ENCODE data around the gene EEF2KMT. TPM values are rescaled to one million over a fixed set of nuclear protein-coding genes. Genes with fewer than 3 reads are reported as not detected.

Gene EEF2KMT
- total RNA-seq, 2 donors from 2014 or later: 8.6 to 15.6 TPM

- H3K27me3 Mint-ChIP-seq (ENCODE audit: insufficient read depth): peaks cover 8% of the 10 kb centered on the region
Observed at GRCh38 chr16:5066511-5066910, 31.1 kb downstream of the EEF2KMT start.

DNA sequence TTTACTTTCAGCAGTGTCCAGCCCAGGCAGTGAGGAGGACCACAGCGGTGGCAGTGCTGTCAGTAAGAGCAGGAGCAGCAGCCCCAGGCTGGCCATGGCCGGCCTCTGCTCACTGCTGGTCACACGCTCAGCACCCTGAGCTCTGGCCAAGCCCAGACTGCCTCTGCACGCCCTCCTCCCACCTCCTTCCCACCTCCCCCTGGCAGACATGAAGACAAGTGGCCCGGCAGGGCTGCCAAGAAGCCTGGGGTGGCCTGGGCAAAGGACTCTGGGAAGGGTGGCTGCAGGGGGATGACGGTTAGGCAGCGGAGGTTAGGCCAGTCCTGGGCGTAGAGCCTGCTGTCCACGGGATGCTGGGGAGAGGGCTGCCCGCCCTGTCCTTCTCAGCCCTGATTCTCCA, 31.8 kb downstream of the EEF2KMT start, which contains the start of gene C16orf89:
C16orf89 (minus strand) TSS at position 144 of the 400 bp plus-strand sequence; CDS start at position 96, 48 bp downstream.
- no peak within 1 kb of the TSS for H3K27ac ChIP-seq (ENCODE audit: low read depth, low read length)
- H3K36me3 ChIP-seq (ENCODE audit: control insufficient read depth, insufficient read depth, low read length): no peaks in the 10 kb centered on the region
- Mint-ChIP-seq H3K9me3 (no peaks in the 10 kb centered on the region), H3K4me1 (peaks cover 2% of the 10 kb centered on the region), H3K27me3 (ENCODE audit: insufficient read depth) (peaks cover 8% of the 10 kb centered on the region), H3K4me3 (no peak within 1 kb of the TSS), H3K27ac (no peak within 1 kb of the TSS), H3K36me3 (ENCODE audit: low read depth) (no peaks in the 10 kb centered on the region)
- TF ChIP-seq, protein P1, sequence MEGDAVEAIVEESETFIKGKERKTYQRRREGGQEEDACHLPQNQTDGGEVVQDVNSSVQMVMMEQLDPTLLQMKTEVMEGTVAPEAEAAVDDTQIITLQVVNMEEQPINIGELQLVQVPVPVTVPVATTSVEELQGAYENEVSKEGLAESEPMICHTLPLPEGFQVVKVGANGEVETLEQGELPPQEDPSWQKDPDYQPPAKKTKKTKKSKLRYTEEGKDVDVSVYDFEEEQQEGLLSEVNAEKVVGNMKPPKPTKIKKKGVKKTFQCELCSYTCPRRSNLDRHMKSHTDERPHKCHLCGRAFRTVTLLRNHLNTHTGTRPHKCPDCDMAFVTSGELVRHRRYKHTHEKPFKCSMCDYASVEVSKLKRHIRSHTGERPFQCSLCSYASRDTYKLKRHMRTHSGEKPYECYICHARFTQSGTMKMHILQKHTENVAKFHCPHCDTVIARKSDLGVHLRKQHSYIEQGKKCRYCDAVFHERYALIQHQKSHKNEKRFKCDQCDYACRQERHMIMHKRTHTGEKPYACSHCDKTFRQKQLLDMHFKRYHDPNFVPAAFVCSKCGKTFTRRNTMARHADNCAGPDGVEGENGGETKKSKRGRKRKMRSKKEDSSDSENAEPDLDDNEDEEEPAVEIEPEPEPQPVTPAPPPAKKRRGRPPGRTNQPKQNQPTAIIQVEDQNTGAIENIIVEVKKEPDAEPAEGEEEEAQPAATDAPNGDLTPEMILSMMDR (conservative IDR thresholded peaks at IDR 0.05): no peak
- H3K4me1 ChIP-seq (ENCODE audit: control insufficient read depth, insufficient read depth, low read length): no peaks in the 10 kb centered on the region
- H3K27me3 ChIP-seq (ENCODE audit: control insufficient read depth, insufficient read depth, low read length, poor library complexity, severe bottlenecking): no peaks in the 10 kb centered on the region
- WGBS, 2 experiments (ENCODE audit: insufficient coverage in 1 of 2, insufficient read length in 1 of 2): 94 to 95% methylated on average over 4 to 10 of the region's 10 CpGs
- no peaks in the 10 kb centered on the region for H3K9me3 ChIP-seq (ENCODE audit: control insufficient read depth, low read length)
- H3K4me3 ChIP-seq (ENCODE audit: low read length): no peak within 1 kb of the TSS
- no peak for DNase-seq
- no peak within 1 kb of the TSS for H3K9ac ChIP-seq (ENCODE audit: extremely low read depth, low read length, poor library complexity, severe bottlenecking)

More at GRCh38 chr16:5066511-5066910, 31.1 kb downstream of the EEF2KMT start:
- no peak overlapping the region for H3K4me3 Mint-ChIP-seq
- no peaks in the 10 kb centered on the region for H3K36me3 Mint-ChIP-seq (ENCODE audit: low read depth)
- Histone ChIP-seq H3K27ac (ENCODE audit: low read depth, low read length) (no peak overlapping the region), H3K4me1 (ENCODE audit: control insufficient read depth, insufficient read depth, low read length) (no peaks in the 10 kb centered on the region), H3K27me3 (ENCODE audit: control insufficient read depth, insufficient read depth, low read length, poor library complexity, severe bottlenecking) (no peaks in the 10 kb centered on the region), H3K9ac (ENCODE audit: extremely low read depth, low read length, poor library complexity, severe bottlenecking) (no peak overlapping the region), H3K4me3 (ENCODE audit: low read length) (no peak overlapping the region), H3K9me3 (ENCODE audit: control insufficient read depth, low read length) (no peaks in the 10 kb centered on the region), H3K36me3 (ENCODE audit: control insufficient read depth, insufficient read depth, low read length) (no peaks in the 10 kb centered on the region)
- no peak for DNase-seq
- H3K9me3 Mint-ChIP-seq: no peaks in the 10 kb centered on the region
- TF ChIP-seq, protein P1 (conservative IDR thresholded peaks at IDR 0.05): no peak
- H3K4me1 Mint-ChIP-seq: peaks cover 2% of the 10 kb centered on the region
- H3K27ac Mint-ChIP-seq: no peak overlapping the region
- WGBS, 2 experiments (ENCODE audit: insufficient coverage in 1 of 2, insufficient read length in 1 of 2): 84 to 93% methylated on average over 5 of the region's 6 CpGs

DNA sequence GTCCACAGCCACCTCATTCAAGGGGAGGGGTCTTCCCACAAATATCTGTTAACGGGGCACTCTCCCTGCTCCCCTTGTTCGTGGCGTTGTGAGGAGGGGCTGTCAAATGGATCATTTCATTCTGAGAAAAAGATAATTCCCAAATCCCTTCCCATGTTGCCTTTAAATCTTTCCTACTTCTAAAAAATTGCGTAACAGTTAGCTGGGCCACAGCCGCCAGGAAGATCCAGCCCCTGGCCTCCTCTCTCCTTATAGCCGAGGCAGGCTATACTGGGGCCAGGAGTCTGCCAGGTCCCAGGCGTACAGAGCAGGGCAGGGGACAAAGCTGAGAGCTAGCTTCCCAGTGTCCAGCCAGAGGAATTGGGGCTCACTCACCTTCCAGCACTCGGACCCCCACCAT, 32.3 kb downstream of the EEF2KMT start:
- Histone ChIP-seq H3K36me3 (ENCODE audit: control insufficient read depth, insufficient read depth, low read length) (no peaks in the 10 kb centered on the region), H3K9me3 (ENCODE audit: control insufficient read depth, low read length) (no peaks in the 10 kb centered on the region), H3K27ac (ENCODE audit: low read depth, low read length) (no peak overlapping the region), H3K9ac (ENCODE audit: extremely low read depth, low read length, poor library complexity, severe bottlenecking) (no peak overlapping the region), H3K27me3 (ENCODE audit: control insufficient read depth, insufficient read depth, low read length, poor library complexity, severe bottlenecking) (no peaks in the 10 kb centered on the region), H3K4me1 (ENCODE audit: control insufficient read depth, insufficient read depth, low read length) (no peaks in the 10 kb centered on the region), H3K4me3 (ENCODE audit: low read length) (no peak overlapping the region)
- Mint-ChIP-seq H3K27ac (no peak overlapping the region), H3K27me3 (ENCODE audit: insufficient read depth) (peaks cover 7% of the 10 kb centered on the region), H3K4me3 (no peak overlapping the region), H3K9me3 (no peaks in the 10 kb centered on the region), H3K36me3 (ENCODE audit: low read depth) (no peaks in the 10 kb centered on the region), H3K4me1 (peaks cover 2% of the 10 kb centered on the region)
- TF ChIP-seq, protein P1 (conservative IDR thresholded peaks at IDR 0.05): no peak
- no peak for DNase-seq
- WGBS, 2 experiments (ENCODE audit: insufficient coverage in 1 of 2, insufficient read length in 1 of 2): 83 to 91% methylated on average over 1 to 8 of the region's 8 CpGs

Measured in endodermal cell (in vitro differentiated cells).